DOHH2 (cell line): Measurements from ENCODE around the gene RBM18.

Experiments used
- EZH2phosphoT487 ChIP-seq: fragments of 200-600 bp; sonication (generic); IDR thresholded peaks from 2 replicates; pipeline ENCODE4 v1.6.1; 2017; ENCODE audit warnings: borderline replicate concordance, mild to moderate bottlenecking, antibody characterized with exemption, low read length, moderate library complexity, mixed read lengths
- TF ChIP-seq, protein P1 (sequence below): fragments of 200-600 bp; sonication (generic); IDR thresholded peaks from one replicate; pipeline ENCODE4 v1.5.1; 2014; ENCODE audit warnings: antibody characterized with exemption, mild to moderate bottlenecking, low read depth, low read length; ENCODE audit not compliant: poor library complexity, severe bottlenecking

DNA sequence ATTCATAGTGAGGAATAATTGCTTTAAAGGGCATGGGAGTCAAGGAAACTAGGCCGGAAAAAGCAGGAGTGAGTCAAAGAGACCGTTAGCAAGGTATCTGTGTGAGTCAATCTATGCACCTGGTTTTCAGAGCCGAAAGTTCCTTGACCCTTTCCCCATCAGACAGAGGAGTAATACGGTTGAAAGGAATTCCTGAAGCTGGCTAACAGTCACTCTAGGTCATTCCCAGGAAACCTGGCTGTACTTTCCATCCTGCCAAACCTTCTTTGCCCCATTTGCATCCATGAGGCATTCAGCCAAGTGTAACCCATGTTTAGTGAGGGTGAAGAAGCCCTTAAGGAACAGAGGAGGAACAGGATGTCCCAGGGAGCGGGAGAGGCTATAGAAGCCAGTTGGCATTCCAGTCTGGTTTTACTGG is 16.2 kb downstream of the RBM18 start:
- TF ChIP-seq, protein P1, sequence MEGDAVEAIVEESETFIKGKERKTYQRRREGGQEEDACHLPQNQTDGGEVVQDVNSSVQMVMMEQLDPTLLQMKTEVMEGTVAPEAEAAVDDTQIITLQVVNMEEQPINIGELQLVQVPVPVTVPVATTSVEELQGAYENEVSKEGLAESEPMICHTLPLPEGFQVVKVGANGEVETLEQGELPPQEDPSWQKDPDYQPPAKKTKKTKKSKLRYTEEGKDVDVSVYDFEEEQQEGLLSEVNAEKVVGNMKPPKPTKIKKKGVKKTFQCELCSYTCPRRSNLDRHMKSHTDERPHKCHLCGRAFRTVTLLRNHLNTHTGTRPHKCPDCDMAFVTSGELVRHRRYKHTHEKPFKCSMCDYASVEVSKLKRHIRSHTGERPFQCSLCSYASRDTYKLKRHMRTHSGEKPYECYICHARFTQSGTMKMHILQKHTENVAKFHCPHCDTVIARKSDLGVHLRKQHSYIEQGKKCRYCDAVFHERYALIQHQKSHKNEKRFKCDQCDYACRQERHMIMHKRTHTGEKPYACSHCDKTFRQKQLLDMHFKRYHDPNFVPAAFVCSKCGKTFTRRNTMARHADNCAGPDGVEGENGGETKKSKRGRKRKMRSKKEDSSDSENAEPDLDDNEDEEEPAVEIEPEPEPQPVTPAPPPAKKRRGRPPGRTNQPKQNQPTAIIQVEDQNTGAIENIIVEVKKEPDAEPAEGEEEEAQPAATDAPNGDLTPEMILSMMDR, result no peak
- no peak for TF ChIP-seq EZH2phosphoT487
